K562 (cell line): ENCODE measurements around the gene PLEKHA5. TPM values are rescaled to one million over a fixed set of nuclear protein-coding genes. Genes with fewer than 3 reads are reported as not detected.

Source experiments
- ATAC-seq: fragments of 200-7000 bp; cut with Tn5 transposase; 3 replicates; pipeline ENCODE4 v1.9.1; 2020; ENCODE audit warnings: moderate library complexity
- BruUV-seq: library from RNA; stranded (reverse); fragments of 400-500 nt; replicated peaks from 2 replicates; lab custom pipeline; 2021; lab: Mats Ljungman, UMichigan
- CTCF ChIA-PET: fragments of 300-600 bp; formaldehyde crosslinking; extraction: SDS; loops from one replicate; lab custom pipeline; 2021; ENCODE audit warnings: low intra/inter-chr PET ratio; lab: Yijun Ruan, JAX
- POLR2A ChIA-PET: fragments of 300-600, 350-650 bp; sonication (Branson Sonifier 250); formaldehyde crosslinking; extraction: SDS; loops from one replicate; lab custom pipeline; 2021; ENCODE audit warnings: antibody characterized with exemption, inconsistent platforms; lab: Yijun Ruan, JAX
- DNase-seq, 4 experiments: peaks; one replicate each; pipeline versions ENCODE4 v3.0.0 to v3.0.0-alpha.2; 2011 to 2018; ENCODE audit warnings: low spot score in 3 of 4, mixed read lengths in 3 of 4; ENCODE audit errors: extremely low read depth in 1 of 4
- FAIRE-seq: peaks from 2 replicates; lab custom pipeline; 2011; peaks lifted over from hg19 to GRCh38; lab: Jason Lieb, UNC
- H2AFZ ChIP-seq: 2 replicates; pipeline ENCODE4 v1.6.0; 2011; ENCODE audit warnings: low read depth, low read length, control low read depth, inconsistent platforms
- H3K27ac ChIP-seq: fragments of 200-600 bp; 3 replicates; pipeline ENCODE4 v1.8.0; 2011; ENCODE audit warnings: low read depth, mild to moderate bottlenecking, control low read depth, inconsistent platforms, low read length, moderate library complexity, mixed read lengths; ENCODE audit errors: extremely low read depth
- H3K27me3 ChIP-seq, 2 experiments: fragments of 300-600 bp in 1 of 2; 2 replicates in 1 of 2; 3 replicates in 1 of 2; pipeline versions ENCODE4 v1.6.0 to v1.8.0; 2011; ENCODE audit warnings: inconsistent platforms in 2 of 2, low read length in 2 of 2, mild to moderate bottlenecking in 1 of 2, mixed read lengths in 1 of 2, moderate library complexity in 1 of 2; ENCODE audit not compliant: control insufficient read depth in 2 of 2, insufficient read depth in 2 of 2
- H3K36me3 ChIP-seq: fragments of 300-600 bp; 3 replicates; pipeline ENCODE4 v1.8.0; 2011; ENCODE audit warnings: mild to moderate bottlenecking, low read length, inconsistent platforms; ENCODE audit not compliant: control insufficient read depth, insufficient read depth
- H3K4me1 ChIP-seq, 2 experiments: fragments of 200-600 bp in 1 of 2; replicated peaks in 1 of 2; 2 replicates in 1 of 2; 3 replicates in 1 of 2; pipeline versions ENCODE4 v1.5.1 to v1.8.0; 2011; ENCODE audit warnings: inconsistent platforms in 2 of 2, low read length in 2 of 2, mild to moderate bottlenecking in 1 of 2, mixed read lengths in 1 of 2, moderate library complexity in 1 of 2; ENCODE audit not compliant: control insufficient read depth in 2 of 2, insufficient read depth in 2 of 2
- H3K4me2 ChIP-seq: 2 replicates; pipeline ENCODE4 v1.6.1; 2011; ENCODE audit warnings: low read length, control low read depth, inconsistent platforms, mixed read lengths; ENCODE audit not compliant: insufficient read depth
- H3K4me3 ChIP-seq: fragments of 200-600 bp; sonication (generic), shearing (Covaris generic); 2 replicates; pipeline ENCODE4 v1.5.1; 2016; ENCODE audit warnings: control low read depth, inconsistent platforms
- H3K79me2 ChIP-seq: fragments of 200-600 bp; 3 replicates; pipeline ENCODE4 v1.8.0; 2011; ENCODE audit warnings: low read length, inconsistent platforms; ENCODE audit not compliant: control insufficient read depth, insufficient read depth
- H3K9ac ChIP-seq, 2 experiments: 2 replicates each; pipeline versions ENCODE4 v1.6.0 to v1.6.1; 2011; ENCODE audit warnings: low read depth in 2 of 2, low read length in 2 of 2, control low read depth in 1 of 2, inconsistent platforms in 1 of 2, mild to moderate bottlenecking in 1 of 2, mixed read lengths in 1 of 2; ENCODE audit not compliant: insufficient read depth in 1 of 2
- H3K9me1 ChIP-seq: one replicate; pipeline ENCODE4 v1.6.0; 2011; ENCODE audit warnings: inconsistent platforms, mild to moderate bottlenecking, low read length, moderate library complexity; ENCODE audit not compliant: control insufficient read depth, insufficient read depth
- H3K9me3 ChIP-seq: replicated peaks from 2 replicates; pipeline ENCODE4 v1.5.1; 2011; ENCODE audit warnings: low read depth, low read length, inconsistent platforms; ENCODE audit not compliant: control insufficient read depth, insufficient read depth
- H4K20me1 ChIP-seq: replicated peaks from 2 replicates; pipeline ENCODE4 v1.6.1; 2011; ENCODE audit warnings: low read length, inconsistent platforms, mixed read lengths; ENCODE audit not compliant: control insufficient read depth, insufficient read depth
- GABPB2 ChIP-seq: fragments of 250-450 bp; sonication (Bioruptor Pico); conservative IDR thresholded peaks from 2 replicates; pipeline ENCODE4 v1.5.1; 2021; ENCODE audit warnings: mild to moderate bottlenecking
- MXI1 ChIP-seq: IDR thresholded peaks from 2 replicates; pipeline ENCODE4 v1.6.1; 2011; ENCODE audit warnings: low read depth, mild to moderate bottlenecking, improper control_type of control experiment, low read length
- REST ChIP-seq, 2 experiments: fragments of 450-650 bp; formaldehyde crosslinking in 1 of 2; IDR thresholded peaks; 2 replicates each; pipeline versions ENCODE4 v1.4.0 to v1.6.1; 2014 to 2020; ENCODE audit warnings: mild to moderate bottlenecking in 2 of 2, borderline replicate concordance in 1 of 2, low read depth in 1 of 2
- SRSF9 ChIP-seq: fragments of 200-400 bp; formaldehyde crosslinking; IDR thresholded peaks from 2 replicates; pipeline ENCODE4 v1.6.1; 2017; ENCODE audit warnings: low read depth, low read length, borderline replicate concordance
- ZBTB5 ChIP-seq: fragments of 450-650 bp; IDR thresholded peaks from 2 replicates; pipeline ENCODE4 v1.6.1; 2017; ENCODE audit warnings: antibody characterized with exemption
- ZEB2 ChIP-seq: fragments of 450-650 bp; IDR thresholded peaks from 2 replicates; pipeline ENCODE4 v1.6.1; 2016
- ZNF133 ChIP-seq: fragments of 250-450 bp; sonication (Bioruptor Pico); IDR thresholded peaks from 2 replicates; pipeline ENCODE4 v1.4.0; 2020; ENCODE audit warnings: mild to moderate bottlenecking
- ZNF592 ChIP-seq: fragments of 450-650 bp; IDR thresholded peaks from 2 replicates; pipeline ENCODE4 v1.6.1; 2017; ENCODE audit warnings: antibody characterized with exemption, mild to moderate bottlenecking
- WGBS: fragments of 100-300 bp; shearing (Covaris generic); methylation state at CpG from one replicate; pipeline ENCODE4 v1.1.6; 2016; ENCODE audit warnings: low coverage, mixed read lengths; ENCODE audit not compliant: insufficient coverage; ENCODE audit errors: missing lambda C conversion rate; 5-methylcytosine and 5-hydroxymethylcytosine counted together
- in situ Hi-C: fragments of 300-500 bp; cut with MboI; formaldehyde crosslinking; loops from 4 replicates; pipeline ENCODE4 v1.15.0; 2018; ENCODE audit warnings: inconsistent platforms, mixed read lengths
- intact Hi-C: fragments of 100-400 bp; cut with micrococcal nuclease; formaldehyde crosslinking; loops from 2 replicates; pipeline ENCODE4 v1.14.2; 2022
- polyA plus RNA-seq, 8 experiments: library from polyadenylated mRNA; depleted of rRNA in 4 of 8; stranded (reverse) in 5 of 8; unstranded in 3 of 8; fragments of >200 nt; fragmentation: Nextera tagmentation in 2 of 8; fragmentation: Illumina TruSeq in 1 of 8; extraction: Ambion mirVana in 2 of 8; extraction: Trizol in 1 of 8; gene quantifications; 2 replicates each; pipeline versions ENCODE4 v1.2.1 to v1.2.3, GENCODE V29; 2011 to 2014; ENCODE audit warnings: inconsistent platforms in 1 of 8, missing spikeins in 1 of 8
- total RNA-seq, 7 experiments: library from RNA; depleted of rRNA in 6 of 7; stranded (reverse); fragments of >200 nt in 6 of 7; fragmentation: Illumina TruSeq in 2 of 7; extraction: Trizol in 2 of 7; gene quantifications; 2 replicates each; pipeline versions ENCODE4 v1.2.1 to v1.2.3, GENCODE V29; 2011 to 2021; ENCODE audit warnings: low replicate concordance in 1 of 7

PLEKHA5 gene
- total and polyA plus RNA-seq, 9 of the 15 experiments (the other 6 are each of a cell fraction or from before 2014, with no cell fraction given): 7.2 to 26.2 (median 17.4) TPM

GRCh38 chr12:19245106-19245505, 115.6 kb downstream of the PLEKHA5 start:
- H2AFZ ChIP-seq: no peak overlapping the region
- in situ Hi-C loops: no loop called here
- BruUV-seq: no TSS peak
- WGBS: 88% methylated on average over 4 of the region's 4 CpGs
- no peak overlapping the region for H3K4me3 ChIP-seq
- H3K27me3 ChIP-seq: no peaks in the 10 kb centered on the region
- H3K9me1 ChIP-seq: no peaks in the 10 kb centered on the region
- H3K79me2 ChIP-seq: no peaks in the 10 kb centered on the region
- ATAC-seq (no peak), FAIRE-seq (no peak), DNase-seq (no peak)
- intact Hi-C loops: no loop called here
- ChIA-PET CTCF (no interaction called here), POLR2A (no interaction called here)
- H3K9me3 ChIP-seq: no peaks in the 10 kb centered on the region
- H3K27ac ChIP-seq: no peak overlapping the region
- no peaks in the 10 kb centered on the region for H3K36me3 ChIP-seq
- no peak overlapping the region for H3K4me2 ChIP-seq
- no peaks in the 10 kb centered on the region for H3K4me1 ChIP-seq
- H3K9ac ChIP-seq: no peak overlapping the region
- H4K20me1 ChIP-seq: no peaks in the 10 kb centered on the region
- TF ChIP-seq GABPB2 (CRISPR knock-in tag) (no peak), ZBTB5 (no peak), SRSF9 (no peak), ZEB2 (no peak), REST (IDR thresholded peaks at IDR 0.05; ENCODE audit: borderline replicate concordance) (no peak), REST (CRISPR knock-in tag; IDR thresholded peaks at IDR 0.05; ENCODE audit: low read depth) (no peak), MXI1 (no peak), ZNF133 (CRISPR knock-in tag) (no peak), ZNF592 (no peak)
